HepG2 (cell line): Measurements from ENCODE around the gene USP9Y. TPM values are rescaled to one million over a fixed set of nuclear protein-coding genes. Genes with fewer than 3 reads are reported as not detected.

Experiments used
- ATAC-seq: fragments of 200-7000 bp; cut with Tn5 transposase; 3 replicates; pipeline ENCODE4 v1.9.1; 2020; ENCODE audit warnings: mild to moderate bottlenecking, moderate library complexity
- BruUV-seq: library from RNA; stranded (reverse); fragments of 400-500 nt; replicated peaks from 2 replicates; lab custom pipeline; 2021; lab: Mats Ljungman, UMichigan
- CTCF ChIA-PET: fragments of 300-600 bp; formaldehyde crosslinking; extraction: SDS; loops from one replicate; lab custom pipeline; 2021; ENCODE audit warnings: low total read pairs, inconsistent platforms, low intra/inter-chr PET ratio; lab: Yijun Ruan, JAX
- POLR2A ChIA-PET: fragments of 350-600 bp; sonication (Branson Sonifier 250); formaldehyde crosslinking; loops from one replicate; lab custom pipeline; 2020; ENCODE audit warnings: antibody characterized with exemption, inconsistent platforms; lab: Yijun Ruan, JAX
- DNase-seq: peaks from one replicate; pipeline ENCODE4 v3.0.0-alpha.2; 2015; ENCODE audit warnings: low spot score
- FAIRE-seq: peaks from 3 replicates; lab custom pipeline; 2011; peaks lifted over from hg19 to GRCh38; lab: Jason Lieb, UNC
- H2AFZ ChIP-seq: one replicate; pipeline ENCODE4 v1.6.1; 2011; ENCODE audit warnings: low read length, inconsistent platforms
- H3K27ac ChIP-seq: fragments of 300-600 bp; 3 replicates; pipeline ENCODE4 v1.8.0; 2011; ENCODE audit warnings: mixed run types, mild to moderate bottlenecking, mixed read lengths, low read length, inconsistent platforms; ENCODE audit not compliant: insufficient read depth; ENCODE audit errors: extremely low read length
- H3K27me3 ChIP-seq, 2 experiments: fragments of 200-600 bp in 1 of 2; 2 replicates in 1 of 2; 3 replicates in 1 of 2; pipeline versions ENCODE4 v1.6.0 to v1.8.0; 2011; ENCODE audit warnings: low read length in 2 of 2, mild to moderate bottlenecking in 2 of 2, moderate library complexity in 2 of 2, inconsistent platforms in 1 of 2; ENCODE audit not compliant: insufficient read depth in 2 of 2, control insufficient read depth in 1 of 2
- H3K36me3 ChIP-seq, 2 experiments: fragments of 200-600 bp in 1 of 2; replicated peaks in 1 of 2; 2 replicates in 1 of 2; 3 replicates in 1 of 2; pipeline versions ENCODE4 v1.5.1 to v1.8.0; 2011; ENCODE audit warnings: low read length in 2 of 2, inconsistent platforms in 1 of 2; ENCODE audit not compliant: insufficient read depth in 2 of 2, control insufficient read depth in 1 of 2
- H3K4me1 ChIP-seq: 2 replicates; pipeline ENCODE4 v1.5.1; 2012; ENCODE audit warnings: low read length, inconsistent platforms; ENCODE audit not compliant: insufficient read depth
- H3K4me2 ChIP-seq: 2 replicates; pipeline ENCODE4 v1.6.0; 2011; ENCODE audit warnings: low read depth, low read length, inconsistent platforms
- H3K4me3 ChIP-seq, 3 experiments: fragments of 200-600 bp in 1 of 3; sonication (generic), shearing (Covaris generic) in 1 of 3; replicated peaks in 1 of 3; 2 replicates each; pipeline ENCODE4 v1.5.1; 2011 to 2016; ENCODE audit warnings: low read length in 3 of 3, inconsistent platforms in 2 of 3, low read depth in 2 of 3, mild to moderate bottlenecking in 2 of 3, control low read depth in 1 of 3, mixed read lengths in 1 of 3; ENCODE audit not compliant: insufficient read depth in 1 of 3
- H3K79me2 ChIP-seq: one replicate; pipeline ENCODE4 v1.6.1; 2011; ENCODE audit warnings: low read length, inconsistent platforms; ENCODE audit not compliant: insufficient read depth
- H3K9ac ChIP-seq: 2 replicates; pipeline ENCODE4 v1.6.0; 2011; ENCODE audit warnings: mild to moderate bottlenecking, low read depth, low read length, inconsistent platforms; ENCODE audit not compliant: insufficient read depth
- H3K9me3 ChIP-seq: 2 replicates; pipeline ENCODE4 v1.5.1; 2012; ENCODE audit warnings: mild to moderate bottlenecking, low read length
- H4K20me1 ChIP-seq: 2 replicates; pipeline ENCODE4 v1.6.0; 2011; ENCODE audit warnings: inconsistent platforms, mild to moderate bottlenecking, low read length, moderate library complexity; ENCODE audit not compliant: insufficient read depth
- CC2D1A ChIP-seq: sonication (generic); formaldehyde crosslinking; IDR thresholded peaks from 2 replicates; pipeline ENCODE4 v1.8.1; 2023; ENCODE audit warnings: mild to moderate bottlenecking, missing genetic modification reagents
- ELF4 ChIP-seq: sonication (generic); formaldehyde crosslinking; IDR thresholded peaks from 2 replicates; pipeline ENCODE4 v1.5.0; 2020; ENCODE audit warnings: missing genetic modification reagents, mild to moderate bottlenecking, moderate library complexity, borderline replicate concordance
- FLYWCH1 ChIP-seq: sonication (generic); formaldehyde crosslinking; IDR thresholded peaks from 2 replicates; pipeline ENCODE4 v1.8.1; 2023; ENCODE audit warnings: mild to moderate bottlenecking, missing genetic modification reagents
- HDAC2 ChIP-seq: sonication (generic); formaldehyde crosslinking; IDR thresholded peaks from 2 replicates; pipeline ENCODE4 v1.4.0; 2020; ENCODE audit warnings: missing genetic modification reagents
- KAT2B ChIP-seq: fragments of 150-350 bp; IDR thresholded peaks from 2 replicates; pipeline ENCODE4 v1.6.1; 2014; ENCODE audit warnings: low read depth, low read length, borderline replicate concordance
- MTF2 ChIP-seq: sonication (generic); formaldehyde crosslinking; IDR thresholded peaks from 2 replicates; pipeline ENCODE4 v1.5.0; 2020; ENCODE audit warnings: missing genetic modification reagents, borderline replicate concordance
- NCOR1 ChIP-seq: fragments of 200-600 bp; sonication (generic); IDR thresholded peaks from 2 replicates; pipeline ENCODE4 v1.7.0; 2017; ENCODE audit warnings: antibody characterized with exemption, low read length, borderline replicate concordance
- PHB2 ChIP-seq: fragments of 450-650 bp; IDR thresholded peaks from 2 replicates; pipeline ENCODE4 v1.6.1; 2018; ENCODE audit not compliant: partially characterized antibody
- STAG1 ChIP-seq: sonication (generic); formaldehyde crosslinking; IDR thresholded peaks from 2 replicates; pipeline ENCODE4 v1.4.0; 2020; ENCODE audit warnings: missing genetic modification reagents
- TFE3 ChIP-seq: IDR thresholded peaks from 2 replicates; pipeline ENCODE4 v1.6.1; 2016
- ZFP37 ChIP-seq: sonication (generic); formaldehyde crosslinking; IDR thresholded peaks from 2 replicates; pipeline ENCODE4 v1.4.0; 2020; ENCODE audit warnings: missing genetic modification reagents, borderline replicate concordance
- ZFP90 ChIP-seq: sonication (generic); formaldehyde crosslinking; IDR thresholded peaks from 2 replicates; pipeline ENCODE4 v1.8.0; 2022; ENCODE audit warnings: missing genetic modification reagents, mild to moderate bottlenecking, inconsistent platforms, borderline replicate concordance
- ZFY ChIP-seq: sonication (generic); formaldehyde crosslinking; IDR thresholded peaks from 2 replicates; pipeline ENCODE4 v1.4.0; 2020; ENCODE audit warnings: missing genetic modification reagents
- ZNF468 ChIP-seq: sonication (generic); formaldehyde crosslinking; IDR thresholded peaks from 2 replicates; pipeline ENCODE4 v1.8.0; 2022; ENCODE audit warnings: mild to moderate bottlenecking, moderate library complexity, missing genetic modification reagents
- ZNF496 ChIP-seq: sonication (generic); formaldehyde crosslinking; IDR thresholded peaks from 2 replicates; pipeline ENCODE4 v1.8.1; 2023; ENCODE audit warnings: mild to moderate bottlenecking, moderate library complexity, missing genetic modification reagents; ENCODE audit not compliant: insufficient replicate concordance
- ZNF639 ChIP-seq: conservative IDR thresholded peaks from 2 replicates; pipeline ENCODE4 v1.6.1; 2018; ENCODE audit warnings: missing genetic modification reagents
- ZNF788 ChIP-seq: sonication (generic); formaldehyde crosslinking; IDR thresholded peaks from 2 replicates; pipeline ENCODE4 v1.5.0; 2020; ENCODE audit warnings: mild to moderate bottlenecking, missing genetic modification reagents, borderline replicate concordance
- WGBS: methylation state at CpG from one replicate; pipeline ENCODE4 v1.1.6; 2017; ENCODE audit warnings: low lambda C conversion rate; 5-methylcytosine and 5-hydroxymethylcytosine counted together
- in situ Hi-C: cut with HindIII; loops from 2 replicates; pipeline ENCODE4 v1.10.0; 2017; ENCODE audit warnings: low pct_unique_long_range_greater_than_20kb; ENCODE audit not compliant: extremely low pct_ligation_motif_present
- intact Hi-C: fragments of 100-400 bp; cut with micrococcal nuclease; formaldehyde crosslinking; loops from one replicate; pipeline ENCODE4 v1.10.0; 2022; ENCODE audit not compliant: unreplicated experiment
- polyA plus RNA-seq, 8 experiments: library from polyadenylated mRNA; depleted of rRNA in 3 of 8; stranded (reverse) in 7 of 8; unstranded in 1 of 8; fragments of >200 nt; fragmentation: Illumina TruSeq in 4 of 8; extraction: Trizol in 4 of 8; gene quantifications; 2 replicates each; pipeline versions ENCODE4 v1.2.1 to v1.2.3, GENCODE V29; 2011 to 2016; ENCODE audit warnings: low read depth in 4 of 8, missing spikeins in 1 of 8, mixed read lengths in 1 of 8; ENCODE audit not compliant: insufficient read depth in 1 of 8
- total RNA-seq, 5 experiments: library from RNA; depleted of rRNA; stranded (reverse); fragments of >200 nt; fragmentation: Illumina TruSeq; extraction: Trizol; gene quantifications; 2 replicates each; pipeline ENCODE4 v1.2.3, GENCODE V29; 2016; ENCODE audit warnings: low read depth in 1 of 5

USP9Y gene
- total and polyA plus RNA-seq, 2 of the 13 experiments (the other 11 are each of a cell fraction or from before 2014, with no cell fraction given): 14.6 to 41.9 TPM

- H3K36me3 ChIP-seq: no peaks in the 10 kb centered on the region
- intact Hi-C loops: no loop called here
- no peaks in the 10 kb centered on the region for H3K79me2 ChIP-seq
- no peaks in the 10 kb centered on the region for H3K4me1 ChIP-seq
- H3K9me3 ChIP-seq: no peaks in the 10 kb centered on the region
- no peak overlapping the region for H2AFZ ChIP-seq
- in situ Hi-C loops: no loop called here
- ATAC-seq (no peak), DNase-seq (no peak), FAIRE-seq (no peak)
- no TSS peak for BruUV-seq
- POLR2A ChIA-PET: no interaction called here
- H3K9ac ChIP-seq: no peak overlapping the region
- no peak overlapping the region for H3K27ac ChIP-seq
- 88% methylated on average over 1 of the region's 1 CpG for WGBS
- TF ChIP-seq ZNF496 (CRISPR knock-in tag) (no peak), ZNF468 (no peak), ZNF639 (CRISPR knock-in tag) (no peak), PHB2 (no peak), TFE3 (CRISPR knock-in tag) (no peak), HDAC2 (no peak), NCOR1 (no peak), ZFY (CRISPR knock-in tag) (no peak), ZFP90 (CRISPR knock-in tag) (no peak), ZNF788 (CRISPR knock-in tag) (no peak), CC2D1A (CRISPR knock-in tag) (no peak), KAT2B (no peak), ELF4 (CRISPR knock-in tag) (no peak), MTF2 (no peak), ZFP37 (CRISPR knock-in tag) (no peak), STAG1 (CRISPR knock-in tag) (no peak), FLYWCH1 (CRISPR knock-in tag) (no peak)
- no peaks in the 10 kb centered on the region for H3K27me3 ChIP-seq
- H3K4me2 ChIP-seq: no peak overlapping the region
- H3K4me3 ChIP-seq: no peak overlapping the region
- no peaks in the 10 kb centered on the region for H4K20me1 ChIP-seq
- CTCF ChIA-PET: no interaction called here
These were observed 122.4 kb downstream of the USP9Y start for GRCh38 chrY:12823408-12823807.
